Measurements from ENCODE around the gene ATP6V0C.

The ATP6V0C gene

DNA sequence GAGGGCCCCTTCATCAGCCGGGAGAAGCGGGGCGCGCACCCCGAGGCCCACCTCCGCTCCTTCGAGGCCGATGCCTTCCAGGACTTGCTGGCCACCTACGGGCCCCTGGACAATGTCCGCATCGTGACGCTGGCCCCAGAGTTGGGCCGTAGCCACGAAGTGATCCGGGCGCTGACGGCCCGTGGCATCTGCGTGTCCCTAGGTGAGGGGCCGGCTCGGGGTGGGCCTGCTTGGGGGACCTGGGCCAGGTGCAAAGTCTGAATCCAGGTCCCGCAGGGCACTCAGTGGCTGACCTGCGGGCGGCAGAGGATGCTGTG is 14.0 kb downstream of the ATP6V0C start:
- Histone ChIP-seq H3K9ac (ENCODE audit: low read length) (no peak overlapping the region), H3K27me3 (replicated peaks; ENCODE audit: insufficient read depth, low read length) (no peaks in the 10 kb centered on the region), H3K27ac (ENCODE audit: low read length) (no peak overlapping the region), H3K4me3 (ENCODE audit: low read length) (no peak overlapping the region), H3K9me2 (replicated peaks; ENCODE audit: insufficient read depth, low read length) (no peaks in the 10 kb centered on the region), H3F3A (ENCODE audit: insufficient read depth, low read length) (peaks cover 15% of the 10 kb centered on the region), H3K4me2 (ENCODE audit: low read depth, low read length) (no peak overlapping the region), H3K36me3 (replicated peaks; ENCODE audit: insufficient read depth, low read length) (no peaks in the 10 kb centered on the region), H3K9me3 (replicated peaks; ENCODE audit: insufficient read depth, low read length) (no peaks in the 10 kb centered on the region), H4K20me1 (ENCODE audit: insufficient read depth, low read length) (no peaks in the 10 kb centered on the region), H2AFZ (ENCODE audit: low read length) (no peak overlapping the region), H3K4me1 (ENCODE audit: low read length) (peaks cover 9% of the 10 kb centered on the region), H3K79me2 (ENCODE audit: low read length) (peaks cover 37% of the 10 kb centered on the region)
- no peak for DNase-seq
- TF ChIP-seq EZH2phosphoT487 (IDR thresholded peaks at IDR 0.05; ENCODE audit: low read length) = no peak
- TF ChIP-seq, protein P1, sequence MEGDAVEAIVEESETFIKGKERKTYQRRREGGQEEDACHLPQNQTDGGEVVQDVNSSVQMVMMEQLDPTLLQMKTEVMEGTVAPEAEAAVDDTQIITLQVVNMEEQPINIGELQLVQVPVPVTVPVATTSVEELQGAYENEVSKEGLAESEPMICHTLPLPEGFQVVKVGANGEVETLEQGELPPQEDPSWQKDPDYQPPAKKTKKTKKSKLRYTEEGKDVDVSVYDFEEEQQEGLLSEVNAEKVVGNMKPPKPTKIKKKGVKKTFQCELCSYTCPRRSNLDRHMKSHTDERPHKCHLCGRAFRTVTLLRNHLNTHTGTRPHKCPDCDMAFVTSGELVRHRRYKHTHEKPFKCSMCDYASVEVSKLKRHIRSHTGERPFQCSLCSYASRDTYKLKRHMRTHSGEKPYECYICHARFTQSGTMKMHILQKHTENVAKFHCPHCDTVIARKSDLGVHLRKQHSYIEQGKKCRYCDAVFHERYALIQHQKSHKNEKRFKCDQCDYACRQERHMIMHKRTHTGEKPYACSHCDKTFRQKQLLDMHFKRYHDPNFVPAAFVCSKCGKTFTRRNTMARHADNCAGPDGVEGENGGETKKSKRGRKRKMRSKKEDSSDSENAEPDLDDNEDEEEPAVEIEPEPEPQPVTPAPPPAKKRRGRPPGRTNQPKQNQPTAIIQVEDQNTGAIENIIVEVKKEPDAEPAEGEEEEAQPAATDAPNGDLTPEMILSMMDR (IDR thresholded peaks at IDR 0.05; ENCODE audit: low read length) = no peak
- no peak for TF ChIP-seq EZH2 (optimal IDR thresholded peaks at IDR 0.05; ENCODE audit: low read depth, low read length)

DNA sequence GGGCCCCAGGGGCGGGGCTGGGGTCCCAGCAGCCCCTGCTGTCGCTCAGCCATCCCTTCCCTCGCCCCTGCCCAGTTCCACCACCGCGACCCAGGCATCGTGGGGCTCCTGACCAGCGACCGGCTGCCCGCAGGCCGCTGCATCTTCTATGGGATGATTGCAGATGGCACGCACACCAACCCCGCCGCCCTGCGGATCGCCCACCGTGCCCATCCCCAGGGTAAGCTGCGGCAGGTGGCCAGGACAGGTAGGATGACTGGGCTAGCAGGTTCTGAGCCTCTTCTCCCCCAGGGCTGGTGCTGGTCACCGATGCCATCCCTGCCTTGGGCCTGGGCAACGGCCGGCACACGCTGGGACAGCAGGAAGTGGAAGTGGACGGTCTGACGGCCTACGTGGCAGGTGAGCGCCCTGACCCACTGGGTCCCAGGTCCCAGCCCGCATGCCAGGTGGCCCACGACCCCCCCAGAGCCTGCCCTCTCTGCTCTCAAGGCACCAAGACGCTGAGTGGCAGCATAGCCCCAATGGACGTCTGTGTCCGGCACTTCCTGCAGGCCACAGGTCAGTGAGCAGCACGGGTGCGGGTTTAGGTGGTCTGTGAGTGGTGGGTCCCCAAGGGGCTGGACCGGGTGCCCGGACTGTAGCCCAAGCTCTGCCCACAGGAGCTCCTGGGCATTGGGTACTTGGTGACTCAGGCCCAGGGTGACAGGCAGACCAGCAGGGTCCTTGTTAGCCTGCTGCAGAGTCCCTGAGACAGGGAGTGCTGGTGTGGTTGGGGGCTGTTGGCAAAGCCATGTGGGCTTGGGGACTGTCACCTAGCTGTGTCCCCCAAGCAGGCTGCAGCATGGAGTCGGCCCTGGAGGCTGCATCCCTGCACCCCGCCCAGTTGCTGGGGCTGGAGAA is 14.7 kb downstream of the ATP6V0C start:
- no peaks in the 10 kb centered on the region for H3K36me3 ChIP-seq (replicated peaks; ENCODE audit: insufficient read depth, low read length)
- no peaks in the 10 kb centered on the region for H3K9me2 ChIP-seq (replicated peaks; ENCODE audit: insufficient read depth, low read length)
- H3K9me3 ChIP-seq (replicated peaks; ENCODE audit: insufficient read depth, low read length) = no peaks in the 10 kb centered on the region
- peaks cover 30% of the 10 kb centered on the region for H3K79me2 ChIP-seq (ENCODE audit: low read length)
- no peak overlapping the region for H3K4me3 ChIP-seq (ENCODE audit: low read length)
- no peak overlapping the region for H2AFZ ChIP-seq (ENCODE audit: low read length)
- H3K27ac ChIP-seq (ENCODE audit: low read length) = no peak overlapping the region
- H3K27me3 ChIP-seq (replicated peaks; ENCODE audit: insufficient read depth, low read length) = no peaks in the 10 kb centered on the region
- no peak for TF ChIP-seq EZH2phosphoT487 (IDR thresholded peaks at IDR 0.05; ENCODE audit: low read length)
- no peak for TF ChIP-seq EZH2 (optimal IDR thresholded peaks at IDR 0.05; ENCODE audit: low read depth, low read length)
- TF ChIP-seq, protein P1 (IDR thresholded peaks at IDR 0.05; ENCODE audit: low read length) = no peak
- no peak overlapping the region for H3K4me2 ChIP-seq (ENCODE audit: low read depth, low read length)
- no peak for DNase-seq
- no peaks in the 10 kb centered on the region for H4K20me1 ChIP-seq (ENCODE audit: insufficient read depth, low read length)
- peaks cover 9% of the 10 kb centered on the region for H3K4me1 ChIP-seq (ENCODE audit: low read length)
- H3F3A ChIP-seq (ENCODE audit: insufficient read depth, low read length) = peaks cover 20% of the 10 kb centered on the region
- no peak overlapping the region for H3K9ac ChIP-seq (ENCODE audit: low read length)

DNA sequence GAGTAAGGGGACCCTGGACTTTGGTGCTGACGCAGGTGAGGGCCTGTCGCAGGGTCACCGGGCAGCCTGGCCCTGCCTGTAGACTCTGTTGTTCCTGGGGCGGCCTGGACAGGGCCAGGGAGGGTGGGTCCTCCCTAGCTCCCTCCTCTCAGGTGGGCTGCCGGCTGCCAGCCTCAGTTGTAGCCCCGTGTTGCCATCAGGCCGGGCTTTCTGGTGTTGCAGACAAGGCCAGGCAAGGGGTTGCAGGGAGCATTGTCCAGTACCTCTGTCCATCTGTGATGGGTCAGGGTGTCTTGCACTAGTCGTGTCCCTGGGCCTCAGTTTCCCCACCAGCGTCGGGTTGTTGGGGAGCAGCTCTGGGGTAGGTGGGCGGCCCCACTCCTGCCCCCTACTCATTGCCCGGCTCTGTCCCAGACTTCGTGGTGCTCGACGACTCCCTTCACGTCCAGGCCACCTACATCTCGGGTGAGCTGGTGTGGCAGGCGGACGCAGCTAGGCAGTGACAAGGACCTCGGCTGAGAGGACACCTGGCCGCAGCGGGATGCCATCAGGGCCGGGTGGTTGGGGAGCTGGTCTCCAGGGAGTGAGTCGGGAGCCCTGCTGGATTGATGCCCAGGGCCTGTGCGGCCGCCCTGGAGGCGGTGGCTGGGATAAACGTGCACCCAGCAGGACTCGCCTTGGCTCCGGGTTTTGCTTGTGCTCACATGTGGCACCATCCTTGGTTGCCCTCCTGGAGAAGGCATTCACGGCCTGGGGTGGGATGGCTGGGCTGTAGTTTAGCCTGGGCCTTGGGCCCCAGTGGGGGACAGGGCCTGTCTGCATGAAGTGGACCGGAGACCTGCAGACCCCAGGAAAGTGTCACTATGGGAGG is 15.5 kb downstream of the ATP6V0C start:
- Histone ChIP-seq H3K9me2 (replicated peaks; ENCODE audit: insufficient read depth, low read length) (no peaks in the 10 kb centered on the region), H2AFZ (ENCODE audit: low read length) (no peak overlapping the region), H3K9me3 (replicated peaks; ENCODE audit: insufficient read depth, low read length) (no peaks in the 10 kb centered on the region), H3K36me3 (replicated peaks; ENCODE audit: insufficient read depth, low read length) (no peaks in the 10 kb centered on the region), H3K4me3 (ENCODE audit: low read length) (no peak overlapping the region), H4K20me1 (ENCODE audit: insufficient read depth, low read length) (no peaks in the 10 kb centered on the region), H3K79me2 (ENCODE audit: low read length) (peaks cover 21% of the 10 kb centered on the region), H3K27me3 (replicated peaks; ENCODE audit: insufficient read depth, low read length) (no peaks in the 10 kb centered on the region), H3K27ac (ENCODE audit: low read length) (no peak overlapping the region), H3F3A (ENCODE audit: insufficient read depth, low read length) (peaks cover 20% of the 10 kb centered on the region), H3K4me2 (ENCODE audit: low read depth, low read length) (no peak overlapping the region), H3K4me1 (ENCODE audit: low read length) (peaks cover 9% of the 10 kb centered on the region), H3K9ac (ENCODE audit: low read length) (no peak overlapping the region)
- TF ChIP-seq EZH2phosphoT487 (IDR thresholded peaks at IDR 0.05; ENCODE audit: low read length) (no peak), EZH2 (optimal IDR thresholded peaks at IDR 0.05; ENCODE audit: low read depth, low read length) (no peak)
- TF ChIP-seq, protein P1 (IDR thresholded peaks at IDR 0.05; ENCODE audit: low read length) = no peak
- DNase-seq = no peak

Data from MM.1S (cell line).